ENCODE results near the gene IQSEC3. TPM values are rescaled to one million over a fixed set of nuclear protein-coding genes. Genes with fewer than 3 reads are reported as not detected.
"Not testable (repeated sequence)": the region's sequence is repeated elsewhere in the genome, so short reads cannot be mapped to it uniquely, and the experiment has no call there.

The IQSEC3 gene
- total and polyA plus RNA-seq, 8 donors: 0.16 to 10.1 (median 1.2) TPM

DNA sequence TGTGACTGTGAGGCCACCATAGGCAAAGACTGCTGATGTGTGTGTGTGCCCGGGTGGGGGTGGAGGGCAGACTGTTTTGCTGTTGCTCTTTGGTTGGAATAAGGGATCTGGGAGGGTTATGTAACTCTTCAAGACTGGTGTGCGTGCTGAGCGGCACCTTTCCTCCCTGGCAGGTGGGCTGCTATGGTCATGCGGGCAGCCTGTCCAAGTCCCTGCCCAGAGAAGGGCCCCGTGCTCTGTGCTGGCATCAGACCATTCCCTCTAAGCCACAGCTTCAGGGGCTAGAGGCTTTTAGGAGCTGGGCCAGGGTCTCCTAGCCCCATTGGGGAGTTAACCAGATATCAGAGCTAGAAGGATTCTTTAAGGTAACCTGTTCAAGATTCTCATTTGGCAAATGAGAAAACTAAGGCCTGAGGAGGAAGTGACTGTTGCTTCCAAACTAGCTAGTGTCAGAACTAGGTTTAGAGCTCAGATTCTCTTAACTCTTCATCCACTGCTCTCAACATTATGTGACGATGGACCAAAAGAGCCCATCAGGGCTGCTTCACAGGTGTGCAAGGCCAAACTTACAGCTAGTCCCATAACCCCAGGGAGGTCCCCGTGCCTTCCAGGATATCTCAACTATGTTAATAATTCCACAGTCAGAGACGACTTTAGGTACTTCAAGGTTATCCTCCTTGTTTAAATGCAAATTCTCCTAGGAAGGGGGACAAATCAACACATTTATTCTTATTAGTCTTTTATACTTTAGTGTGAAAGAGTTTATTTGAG lies 8.0 kb downstream of the IQSEC3 start:
- H3K9me3 ChIP-seq; H3K4me1 ChIP-seq; intact Hi-C loops (cut with DNase I); H3K36me3 ChIP-seq; FAIRE-seq; H3K4me3 ChIP-seq; DNase-seq; ATAC-seq; H3K27ac ChIP-seq: not testable (repeated sequence)
- H3K27me3 ChIP-seq: peaks cover 0 to 12% (median 0%) of the 10 kb centered on the region in 4 donors
- 53 to 64% methylated on average over 8 of the region's 8 CpGs for WGBS, 2 donors

- DNase-seq; H3K4me1 ChIP-seq; H3K9me3 ChIP-seq; H3K27me3 ChIP-seq; FAIRE-seq; intact Hi-C loops (cut with DNase I); H3K27ac ChIP-seq; H3K36me3 ChIP-seq; ATAC-seq; H3K4me3 ChIP-seq: not testable (repeated sequence)
- 72 to 84% methylated on average over 5 of the region's 5 CpGs for WGBS, 2 donors
Measured at GRCh38 chr12:75541-75940, 9.0 kb downstream of the IQSEC3 start.

DNA sequence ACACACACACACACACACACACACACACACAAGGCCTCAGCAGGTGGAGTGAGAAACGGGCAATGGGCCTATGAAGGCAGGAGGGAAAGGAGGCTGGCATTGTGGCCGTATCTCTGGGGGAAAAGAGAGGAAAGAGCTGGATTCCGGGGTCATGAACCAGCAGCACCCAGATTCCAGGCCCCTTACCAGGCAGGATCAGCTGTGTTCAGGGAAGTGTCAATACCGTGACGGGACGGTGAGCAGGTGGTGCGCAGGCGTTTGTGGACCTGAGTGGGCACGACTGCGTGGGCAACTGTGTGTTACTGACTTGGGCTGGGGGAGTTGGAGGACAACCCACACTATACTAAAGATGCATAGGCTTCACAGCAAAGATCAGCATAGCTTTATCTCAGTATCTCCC lies 9.5 kb downstream of the IQSEC3 start:
- H3K36me3 ChIP-seq; H3K27ac ChIP-seq; H3K4me3 ChIP-seq; H3K27me3 ChIP-seq; DNase-seq; H3K9me3 ChIP-seq; ATAC-seq; intact Hi-C loops (cut with DNase I); FAIRE-seq; H3K4me1 ChIP-seq: not testable (repeated sequence)
- WGBS, 2 donors: 78 to 87% methylated on average over 10 of the region's 10 CpGs

DNA sequence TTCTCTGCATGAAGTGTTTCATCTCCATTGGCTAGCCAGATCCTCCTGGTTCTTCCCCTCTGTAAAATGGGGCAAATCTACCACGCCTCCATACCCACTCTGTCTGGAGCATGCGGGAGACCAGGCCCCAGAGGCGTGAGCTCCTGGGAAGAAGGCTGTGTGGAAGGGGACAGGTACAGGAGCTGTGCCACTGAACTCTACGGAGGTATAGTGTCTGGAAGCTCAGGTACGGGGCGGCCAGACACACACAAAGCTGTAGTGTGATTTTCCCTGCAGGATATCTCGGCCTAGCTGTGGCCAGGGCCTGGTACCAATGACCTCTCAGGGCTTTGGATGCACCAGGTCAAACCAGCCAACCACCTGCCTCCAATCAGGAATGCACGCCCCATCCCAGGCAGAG lies 10.0 kb downstream of the IQSEC3 start:
- ATAC-seq: peak in 1 of 4 donors; percentile 9
- H3K9me3 ChIP-seq; intact Hi-C loops (cut with DNase I); FAIRE-seq; H3K27ac ChIP-seq; H3K4me3 ChIP-seq; DNase-seq; H3K36me3 ChIP-seq; H3K4me1 ChIP-seq; H3K27me3 ChIP-seq: not testable (repeated sequence)
- 83 to 96% methylated on average over 7 of the region's 8 CpGs for WGBS, 2 donors

- DNase-seq; FAIRE-seq; H3K27ac ChIP-seq; H3K27me3 ChIP-seq; H3K9me3 ChIP-seq; H3K4me3 ChIP-seq; H3K4me1 ChIP-seq; H3K36me3 ChIP-seq; intact Hi-C loops (cut with DNase I): not testable (repeated sequence)
- ATAC-seq: peak in 3 of 4 donors; percentile 40 to 50 (median 46)
- WGBS, 2 donors: 65 to 75% methylated on average over 10 to 11 of the region's 26 CpGs
Measured at GRCh38 chr12:77101-77719, 10.6 kb downstream of the IQSEC3 start.

DNA sequence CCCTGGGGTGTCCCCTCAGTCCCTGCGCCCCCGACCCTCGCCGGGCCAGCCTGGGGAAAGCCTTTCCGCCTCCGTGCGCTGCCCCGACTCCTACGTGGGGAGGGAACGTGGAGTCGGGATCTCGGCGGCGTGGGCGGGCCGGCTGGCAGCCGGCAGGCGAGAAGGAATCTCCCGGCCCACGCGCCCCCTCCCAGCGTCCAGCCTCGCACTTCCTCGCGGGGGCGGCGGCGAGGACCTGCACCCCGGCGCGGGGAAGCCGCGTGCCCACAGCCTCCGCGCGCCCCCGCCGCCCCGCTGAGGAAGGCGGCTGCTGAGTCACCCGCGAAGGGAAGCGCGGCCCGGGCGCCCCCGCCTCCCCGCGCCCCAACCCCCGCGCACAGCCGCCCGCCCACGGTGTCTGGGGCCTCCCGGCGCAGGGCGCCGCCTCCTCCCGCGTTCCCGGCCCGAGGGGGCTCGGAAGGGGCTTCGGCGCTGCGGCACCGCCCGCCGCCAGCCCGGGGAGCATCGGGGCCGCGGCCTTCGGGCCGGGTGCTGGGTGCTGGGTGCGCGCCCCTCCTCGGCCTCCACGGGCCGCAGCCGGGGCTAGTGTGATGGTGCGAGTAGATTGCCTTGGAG lies 11.3 kb downstream of the IQSEC3 start:
- H3K4me3 ChIP-seq; H3K27me3 ChIP-seq; H3K4me1 ChIP-seq; H3K27ac ChIP-seq; FAIRE-seq; H3K9me3 ChIP-seq; DNase-seq; H3K36me3 ChIP-seq; intact Hi-C loops (cut with DNase I): not testable (repeated sequence)
- WGBS, 2 donors: 2 to 5% methylated on average over 22 to 72 of the region's 82 CpGs
- ATAC-seq: peak in 3 of 4 donors; percentile 23 to 69 (median 46)

DNA sequence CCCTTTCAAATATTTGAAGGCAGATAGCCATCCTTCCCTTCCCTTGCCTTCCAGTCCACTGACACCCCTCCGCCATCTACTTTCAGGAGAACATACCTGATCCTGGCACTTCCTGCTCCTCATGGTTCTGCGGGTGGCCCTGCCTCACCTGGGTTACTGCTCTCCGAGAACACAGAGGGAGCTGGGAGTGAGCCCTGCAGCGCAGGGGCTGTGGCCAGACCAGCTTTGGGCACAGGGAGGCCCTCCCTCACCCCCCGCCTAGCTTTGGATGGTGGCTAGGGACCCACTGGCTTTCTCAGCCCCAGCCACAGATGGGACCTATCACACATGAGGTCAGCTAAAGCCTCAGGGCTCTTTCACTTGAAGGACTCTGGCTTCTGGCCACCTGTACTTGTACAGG lies 12.4 kb downstream of the IQSEC3 start:
- H3K27me3 ChIP-seq: peaks cover 0 to 7% (median 0%) of the 10 kb centered on the region in 4 donors
- H3K9me3 ChIP-seq: no peaks in the 10 kb centered on the region
- intact Hi-C loops (cut with DNase I): no loop called here
- no peaks in the 10 kb centered on the region for H3K36me3 ChIP-seq
- TF ChIP-seq CTCF (IDR thresholded peaks at IDR 0.05): no peak
- H3K4me3 ChIP-seq: no peak overlapping the region
- DNase-seq: no peak
- no peaks in the 10 kb centered on the region for H3K4me1 ChIP-seq
- ATAC-seq: no peak
- WGBS, 2 donors: 64 to 70% methylated on average over 5 of the region's 5 CpGs
- no peak overlapping the region for H3K27ac ChIP-seq
- FAIRE-seq: no peak
